ENCODE results near the gene GATA1.

The GATA1 gene

GRCh38 chrX:48747415-48748016 lies 38.9 kb upstream of the GATA1 start:
- H3K9ac ChIP-seq (ENCODE audit: low read length), result no peak overlapping the region
- no peak overlapping the region for H3K27ac ChIP-seq (ENCODE audit: low read depth, low read length, poor library complexity, severe bottlenecking)
- H2AFZ ChIP-seq (ENCODE audit: low read length), result no peak overlapping the region
- H3F3A ChIP-seq (ENCODE audit: insufficient read depth, low read length), result no peaks in the 10 kb centered on the region
- H3K4me2 ChIP-seq (ENCODE audit: low read length), result no peak overlapping the region
- TF ChIP-seq EZH2 (IDR thresholded peaks at IDR 0.05; ENCODE audit: borderline replicate concordance, low read length), result no peak
- TF ChIP-seq, protein P1, sequence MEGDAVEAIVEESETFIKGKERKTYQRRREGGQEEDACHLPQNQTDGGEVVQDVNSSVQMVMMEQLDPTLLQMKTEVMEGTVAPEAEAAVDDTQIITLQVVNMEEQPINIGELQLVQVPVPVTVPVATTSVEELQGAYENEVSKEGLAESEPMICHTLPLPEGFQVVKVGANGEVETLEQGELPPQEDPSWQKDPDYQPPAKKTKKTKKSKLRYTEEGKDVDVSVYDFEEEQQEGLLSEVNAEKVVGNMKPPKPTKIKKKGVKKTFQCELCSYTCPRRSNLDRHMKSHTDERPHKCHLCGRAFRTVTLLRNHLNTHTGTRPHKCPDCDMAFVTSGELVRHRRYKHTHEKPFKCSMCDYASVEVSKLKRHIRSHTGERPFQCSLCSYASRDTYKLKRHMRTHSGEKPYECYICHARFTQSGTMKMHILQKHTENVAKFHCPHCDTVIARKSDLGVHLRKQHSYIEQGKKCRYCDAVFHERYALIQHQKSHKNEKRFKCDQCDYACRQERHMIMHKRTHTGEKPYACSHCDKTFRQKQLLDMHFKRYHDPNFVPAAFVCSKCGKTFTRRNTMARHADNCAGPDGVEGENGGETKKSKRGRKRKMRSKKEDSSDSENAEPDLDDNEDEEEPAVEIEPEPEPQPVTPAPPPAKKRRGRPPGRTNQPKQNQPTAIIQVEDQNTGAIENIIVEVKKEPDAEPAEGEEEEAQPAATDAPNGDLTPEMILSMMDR (IDR thresholded peaks at IDR 0.05; ENCODE audit: low read length), result no peak
- H3K79me2 ChIP-seq (ENCODE audit: insufficient read depth, low read length), result no peaks in the 10 kb centered on the region
- no peaks in the 10 kb centered on the region for H3K4me1 ChIP-seq (ENCODE audit: insufficient read depth, low read length, severe bottlenecking)
- no peaks in the 10 kb centered on the region for H3K36me3 ChIP-seq (ENCODE audit: insufficient read depth, low read length)
- H4K20me1 ChIP-seq (ENCODE audit: insufficient read depth, low read length), result no peaks in the 10 kb centered on the region
- no peak overlapping the region for H3K4me3 ChIP-seq (ENCODE audit: low read depth, low read length, poor library complexity, severe bottlenecking)
- no peaks in the 10 kb centered on the region for H3K9me2 ChIP-seq (ENCODE audit: low read depth, low read length)
- no peaks in the 10 kb centered on the region for H3K9me3 ChIP-seq (ENCODE audit: low read length)
- H3K27me3 ChIP-seq (ENCODE audit: insufficient read depth, low read length), result no peaks in the 10 kb centered on the region

GRCh38 chrX:48749182-48749581 lies 37.2 kb upstream of the GATA1 start:
- H3K9ac ChIP-seq (ENCODE audit: low read length), result no peak overlapping the region
- H3K9me2 ChIP-seq (ENCODE audit: low read depth, low read length), result no peaks in the 10 kb centered on the region
- H3K36me3 ChIP-seq (ENCODE audit: insufficient read depth, low read length), result no peaks in the 10 kb centered on the region
- H3F3A ChIP-seq (ENCODE audit: insufficient read depth, low read length), result no peaks in the 10 kb centered on the region
- H3K79me2 ChIP-seq (ENCODE audit: insufficient read depth, low read length), result no peaks in the 10 kb centered on the region
- H3K4me2 ChIP-seq (ENCODE audit: low read length), result no peak overlapping the region
- no peak overlapping the region for H2AFZ ChIP-seq (ENCODE audit: low read length)
- H4K20me1 ChIP-seq (ENCODE audit: insufficient read depth, low read length), result no peaks in the 10 kb centered on the region
- H3K27me3 ChIP-seq (ENCODE audit: insufficient read depth, low read length), result no peaks in the 10 kb centered on the region
- no peak overlapping the region for H3K27ac ChIP-seq (ENCODE audit: low read depth, low read length, poor library complexity, severe bottlenecking)
- H3K4me3 ChIP-seq (ENCODE audit: low read depth, low read length, poor library complexity, severe bottlenecking), result no peak overlapping the region
- TF ChIP-seq, protein P1 (IDR thresholded peaks at IDR 0.05; ENCODE audit: low read length), result no peak
- TF ChIP-seq EZH2 (IDR thresholded peaks at IDR 0.05; ENCODE audit: borderline replicate concordance, low read length), result no peak
- no peaks in the 10 kb centered on the region for H3K4me1 ChIP-seq (ENCODE audit: insufficient read depth, low read length, severe bottlenecking)
- H3K9me3 ChIP-seq (ENCODE audit: low read length), result no peaks in the 10 kb centered on the region

DNA sequence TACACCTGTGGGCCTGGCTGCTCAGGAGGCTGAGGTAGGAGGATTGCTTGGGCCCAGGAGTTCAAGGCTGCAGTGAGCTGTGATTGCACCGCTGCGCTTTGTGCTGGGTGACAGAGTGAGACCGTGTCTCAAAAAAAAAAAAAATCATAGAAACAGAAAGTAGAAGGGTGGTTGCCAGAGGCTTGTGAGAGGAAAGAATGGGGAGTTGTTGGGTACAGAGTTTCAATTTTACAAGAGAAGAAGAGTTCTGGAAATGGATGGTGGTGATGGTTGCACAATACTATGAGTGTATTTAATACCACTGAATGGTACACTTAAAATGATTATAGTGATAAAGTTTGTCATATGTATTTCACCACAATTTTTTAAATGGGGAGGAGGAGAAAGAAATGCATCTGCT lies 35.0 kb upstream of the GATA1 start:
- Histone ChIP-seq H3K9me2 (ENCODE audit: low read depth, low read length) (no peaks in the 10 kb centered on the region), H3K4me3 (ENCODE audit: low read depth, low read length, poor library complexity, severe bottlenecking) (no peak overlapping the region), H3K9ac (ENCODE audit: low read length) (no peak overlapping the region), H3K4me2 (ENCODE audit: low read length) (no peak overlapping the region), H3K36me3 (ENCODE audit: insufficient read depth, low read length) (no peaks in the 10 kb centered on the region), H3K27me3 (ENCODE audit: insufficient read depth, low read length) (no peaks in the 10 kb centered on the region), H2AFZ (ENCODE audit: low read length) (no peak overlapping the region), H3K79me2 (ENCODE audit: insufficient read depth, low read length) (no peaks in the 10 kb centered on the region), H3K27ac (ENCODE audit: low read depth, low read length, poor library complexity, severe bottlenecking) (no peak overlapping the region), H3K9me3 (ENCODE audit: low read length) (no peaks in the 10 kb centered on the region), H3F3A (ENCODE audit: insufficient read depth, low read length) (no peaks in the 10 kb centered on the region), H3K4me1 (ENCODE audit: insufficient read depth, low read length, severe bottlenecking) (no peaks in the 10 kb centered on the region), H4K20me1 (ENCODE audit: insufficient read depth, low read length) (no peaks in the 10 kb centered on the region)
- TF ChIP-seq, protein P1 (IDR thresholded peaks at IDR 0.05; ENCODE audit: low read length), result no peak
- TF ChIP-seq EZH2 (IDR thresholded peaks at IDR 0.05; ENCODE audit: borderline replicate concordance, low read length), result no peak
